GM12892 (cell line): Measurements from ENCODE around the gene CACNA2D3.

ENCODE experiments used
- DNase-seq: peaks from one replicate; pipeline ENCODE4 v3.0.0; 2011; ENCODE audit not compliant: insufficient read length
- FAIRE-seq: peaks from 2 replicates; lab custom pipeline; 2011; peaks lifted over from hg19 to GRCh38; lab: Jason Lieb, UNC
- POLR2A ChIP-seq: IDR thresholded peaks from 2 replicates; pipeline ENCODE4 v1.6.1; 2011; ENCODE audit warnings: low read depth, low read length, control low read depth
- POLR2AphosphoS5 ChIP-seq: IDR thresholded peaks from 2 replicates; pipeline ENCODE4 v1.6.1; 2011; ENCODE audit warnings: low read depth, low read length, control low read depth
- TAF1 ChIP-seq: IDR thresholded peaks from 2 replicates; pipeline ENCODE4 v1.6.1; 2011; ENCODE audit warnings: low read depth, mild to moderate bottlenecking, control low read depth, low read length, borderline replicate concordance

Gene CACNA2D3

GRCh38 chr3:54202054-54202453 lies 79.7 kb downstream of the CACNA2D3 start:
- no peak for FAIRE-seq
- TF ChIP-seq POLR2AphosphoS5 (no peak), TAF1 (no peak), POLR2A (no peak)
- no peak for DNase-seq

GRCh38 chr3:54202651-54203248 lies 80.4 kb downstream of the CACNA2D3 start:
- no peak for DNase-seq
- TF ChIP-seq POLR2A (no peak), POLR2AphosphoS5 (no peak), TAF1 (no peak)
- FAIRE-seq, result no peak

GRCh38 chr3:54206874-54207273 lies 84.5 kb downstream of the CACNA2D3 start:
- DNase-seq (no peak), FAIRE-seq (no peak)
- no peak for TF ChIP-seq TAF1
- TF ChIP-seq POLR2A, result no peak
- no peak for TF ChIP-seq POLR2AphosphoS5

GRCh38 chr3:54211097-54211496 lies 88.7 kb downstream of the CACNA2D3 start:
- FAIRE-seq (no peak), DNase-seq (no peak)
- TF ChIP-seq POLR2AphosphoS5, result no peak
- no peak for TF ChIP-seq POLR2A

- FAIRE-seq, result no peak
- TF ChIP-seq POLR2AphosphoS5 (no peak), TAF1 (no peak), POLR2A (no peak)
Measured at GRCh38 chr3:54212723-54213122, 90.4 kb downstream of the CACNA2D3 start.

GRCh38 chr3:54213907-54214306 lies 91.6 kb downstream of the CACNA2D3 start:
- no peak for DNase-seq
- no peak for FAIRE-seq
- TF ChIP-seq TAF1 (no peak), POLR2A (no peak), POLR2AphosphoS5 (no peak)

More at GRCh38 chr3:54212723-54213122, 90.4 kb downstream of the CACNA2D3 start:
- DNase-seq, result no peak

- DNase-seq, result no peak
- FAIRE-seq, result no peak
- TF ChIP-seq POLR2A (no peak), POLR2AphosphoS5 (no peak), TAF1 (no peak)
Measured at GRCh38 chr3:54214845-54215244, 92.5 kb downstream of the CACNA2D3 start.

GRCh38 chr3:54215521-54215920 lies 93.2 kb downstream of the CACNA2D3 start:
- TF ChIP-seq POLR2A (no peak), POLR2AphosphoS5 (no peak), TAF1 (no peak)
- no peak for FAIRE-seq
- no peak for DNase-seq

GRCh38 chr3:54217828-54218227 lies 95.5 kb downstream of the CACNA2D3 start:
- TF ChIP-seq TAF1 (no peak), POLR2AphosphoS5 (no peak), POLR2A (no peak)
- DNase-seq (no peak), FAIRE-seq (no peak)

- no peak for TF ChIP-seq POLR2A
- no peak for TF ChIP-seq POLR2AphosphoS5
- no peak for TF ChIP-seq TAF1
- no peak for FAIRE-seq
- DNase-seq, result no peak
Measured at GRCh38 chr3:54222316-54222715, 100.0 kb downstream of the CACNA2D3 start.

GRCh38 chr3:54223063-54223462 lies 100.7 kb downstream of the CACNA2D3 start:
- FAIRE-seq (no peak), DNase-seq (no peak)
- no peak for TF ChIP-seq POLR2AphosphoS5

GRCh38 chr3:54225841-54226528 lies 103.6 kb downstream of the CACNA2D3 start:
- TF ChIP-seq POLR2A (no peak), TAF1 (no peak), POLR2AphosphoS5 (no peak)
- FAIRE-seq, result no peak
- no peak for DNase-seq

GRCh38 chr3:54228806-54229205 lies 106.5 kb downstream of the CACNA2D3 start:
- DNase-seq (no peak), FAIRE-seq (no peak)
- TF ChIP-seq TAF1 (no peak), POLR2AphosphoS5 (no peak)

- no peak for FAIRE-seq
- DNase-seq, result no peak
- TF ChIP-seq POLR2A (no peak), POLR2AphosphoS5 (no peak), TAF1 (no peak)
Measured at GRCh38 chr3:54232618-54233017, 110.3 kb downstream of the CACNA2D3 start.

GRCh38 chr3:54235998-54236397 lies 113.6 kb downstream of the CACNA2D3 start:
- FAIRE-seq, result no peak
- no peak for DNase-seq
- TF ChIP-seq POLR2A (no peak), POLR2AphosphoS5 (no peak), TAF1 (no peak)
